Heart left ventricle (tissue), 16 donors: ENCODE data around the gene GTF2A1L. TPM values are rescaled to one million over a fixed set of nuclear protein-coding genes. Genes with fewer than 3 reads are reported as not detected.

ENCODE experiments used
- ATAC-seq, 4 donors: fragments of 200-7000 bp; cut with Tn5 transposase; one replicate each; pipeline ENCODE4 v1.9.1; 2020 to 2022; ENCODE audit warnings: moderate library complexity in 4 of 4, mild to moderate bottlenecking in 3 of 4, moderate number of reproducible peaks in 1 of 4
- DNase-seq, 5 donors: peaks; one replicate each; pipeline ENCODE4 v3.0.0-alpha.2; 2020
- H3K27ac ChIP-seq, 12 donors: fragments of 200-600 bp; sonication (generic) in 4 of 12; one replicate each; pipeline versions ENCODE4 v1.5.0 to v1.8.0; 2016 to 2022; ENCODE audit warnings: mild to moderate bottlenecking in 2 of 12
- H3K27me3 ChIP-seq, 9 donors: fragments of 200-600 bp; sonication (generic) in 2 of 9; one replicate each; pipeline versions ENCODE4 v1.5.1 to v1.8.0; 2016 to 2022; ENCODE audit warnings: mild to moderate bottlenecking in 3 of 9
- H3K36me3 ChIP-seq, 9 donors: fragments of 200-600 bp; sonication (generic) in 2 of 9; one replicate each; pipeline versions ENCODE4 v1.5.0 to v1.8.0; 2018 to 2022; ENCODE audit warnings: mild to moderate bottlenecking in 2 of 9
- H3K4me1 ChIP-seq, 12 donors: fragments of 200-600 bp; sonication (generic) in 4 of 12; one replicate each; pipeline versions ENCODE4 v1.5.0 to v1.8.0; 2016 to 2022; ENCODE audit warnings: mild to moderate bottlenecking in 3 of 12
- H3K4me3 ChIP-seq, 12 donors: fragments of 200-600 bp; sonication (generic) in 4 of 12; one replicate each; pipeline versions ENCODE4 v1.5.0 to v1.8.0; 2017 to 2022; ENCODE audit warnings: mild to moderate bottlenecking in 9 of 12, moderate library complexity in 4 of 12
- H3K9me3 ChIP-seq, 12 donors: fragments of 200-600 bp; sonication (generic) in 4 of 12; one replicate each; pipeline versions ENCODE4 v1.5.0 to v1.8.0; 2016 to 2022; ENCODE audit warnings: mild to moderate bottlenecking in 1 of 12
- CTCF ChIP-seq, 12 donors: fragments of 200-600 bp; sonication (generic) in 4 of 12; IDR thresholded peaks; one replicate each; pipeline versions ENCODE4 v1.5.0 to v1.8.0; 2018 to 2022; ENCODE audit warnings: antibody characterized with exemption in 12 of 12, mild to moderate bottlenecking in 5 of 12
- POLR2A ChIP-seq, 2 donors: fragments of 450-650 bp; IDR thresholded peaks; one replicate each; pipeline ENCODE4 v1.6.1; 2017; ENCODE audit warnings: antibody characterized with exemption in 2 of 2, mild to moderate bottlenecking in 2 of 2, moderate library complexity in 2 of 2
- WGBS, 4 donors: extraction: QIAGEN DNeasy Blood & Tissue Kit in 2 of 4; methylation state at CpG; one replicate each; pipeline versions ENCODE4 v1.1.5 to v1.1.7; 2013 to 2018; 5-methylcytosine and 5-hydroxymethylcytosine counted together
- intact Hi-C, 10 donors: fragments of 100-400 bp; cut with DNase I; formaldehyde crosslinking; loops; one replicate each; pipeline versions ENCODE4 v1.11.1 to v1.14.2; 2022
- polyA plus RNA-seq, 2 donors: library from polyadenylated mRNA; stranded (reverse); fragments of 200-250 nt; gene quantifications; one replicate each; pipeline ENCODE4 v1.2.3, GENCODE V29; 2013
- total RNA-seq, 9 donors: library from RNA; depleted of rRNA in 2 of 9; stranded (reverse); fragments of >200 nt in 2 of 9; fragmentation: NEBNext Ultra II Directional in 3 of 9; extraction: Animal tissue kit (Norgen Biotek cat#: 25700) in 3 of 9; gene quantifications; one replicate each; pipeline versions ENCODE4 v1.1.0 to v1.2.4, GENCODE V29; 2016 to 2023
- donor health status: ischemic (EF 13 %, LVEDD 7.1; RV severe dilation, severe dysfunction).
- donor health status: healthy with polysubstance abuse.
- donor health status: DM: no; HTN: yes; CAD: no.
- donor health status: DM: no; HTN: no; CAD: no.
- donor health status: ischemic (EF 25% LVEDD 6.9; RV normal size, moderate dysfunction).
- donor health status: ischemic (EF 25% LVEDD 5.7; RV mildly dilated, moderate dysfunction).
- donor health status: healthy.
- donor health status: DM: yes; HTN: yes; CAD: no.
- donor health status: ischemic (EF 35%, LVEDD 5.7; RV mildly dilated, moderate dysfunction).
- donor health status: nonischemic (EF 11% LVEDD 7.7; RV severe dilation, severe dysfunction).
- donor health status: DM: yes; HTN: yes; CAD: no.
- donor health status: PGD.
- donor health status: ischemic (EF 29% LVEDD 5.4; RV normal size, mild dysfunction).
- donor health status: nonischemic (EF 23%, LVEDD 6.1; RV moderate dilation, normal function).

The GTF2A1L gene
- total and polyA plus RNA-seq, 11 donors: 0.14 to 0.95 (median 0.63) TPM; not detected in 8

- WGBS, 4 donors: 73 to 80% (median 76%) methylated on average over 1 of the region's 1 CpG
- Histone ChIP-seq H3K4me1 (no peaks in the 10 kb centered on the region), H3K36me3 (peaks cover 0 to 3% (median 0%) of the 10 kb centered on the region in 9 donors), H3K27me3 (no peaks in the 10 kb centered on the region), H3K27ac (no peak overlapping the region), H3K9me3 (peaks cover 0 to 8% (median 0%) of the 10 kb centered on the region in 12 donors), H3K4me3 (no peak overlapping the region)
- TF ChIP-seq CTCF (IDR thresholded peaks at IDR 0.05) (no peak), POLR2A (IDR thresholded peaks at IDR 0.05) (no peak)
- intact Hi-C loops: no loop called here
- DNase-seq (no peak), ATAC-seq (no peak)
Measured at GRCh38 chr2:48668992-48669391, 51.3 kb downstream of the GTF2A1L start.

GRCh38 chr2:48673581-48673980, 55.9 kb downstream of the GTF2A1L start:
- 75 to 85% (median 83%) methylated on average over 4 of the region's 4 CpGs for WGBS, 4 donors
- H3K9me3 ChIP-seq: peaks cover 0 to 8% (median 0%) of the 10 kb centered on the region in 12 donors
- H3K36me3 ChIP-seq: peaks cover 0 to 3% (median 0%) of the 10 kb centered on the region in 9 donors
- ATAC-seq (no peak), DNase-seq (no peak)
- no peaks in the 10 kb centered on the region for H3K27me3 ChIP-seq
- H3K27ac ChIP-seq: no peak overlapping the region
- intact Hi-C loops: no loop called here
- TF ChIP-seq POLR2A (IDR thresholded peaks at IDR 0.05): no peak
- TF ChIP-seq CTCF (IDR thresholded peaks at IDR 0.05): no peak
- peaks cover 0 to 3% (median 0%) of the 10 kb centered on the region in 12 donors for H3K4me1 ChIP-seq
- H3K4me3 ChIP-seq: no peak overlapping the region

DNA sequence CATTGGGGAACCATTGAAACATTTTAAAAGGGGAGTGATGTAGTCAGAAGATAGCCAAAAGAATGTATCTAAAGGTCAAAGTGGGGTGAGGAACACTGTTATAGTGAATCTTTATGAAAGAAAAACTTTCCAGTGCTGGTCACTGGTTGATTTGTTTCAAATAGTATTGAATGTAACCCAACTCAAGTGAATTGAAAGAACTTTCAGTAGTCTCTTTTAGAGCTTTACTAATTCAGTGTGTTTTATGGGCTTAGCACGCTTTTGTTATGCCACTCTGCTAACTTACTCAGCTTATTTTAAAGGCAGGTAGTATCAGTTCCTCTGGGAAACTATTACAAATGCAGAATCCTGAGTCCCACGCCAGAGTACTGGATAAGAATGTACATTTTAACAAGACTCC, 57.3 kb downstream of the GTF2A1L start:
- intact Hi-C loops: no loop called here
- Histone ChIP-seq H3K36me3 (peaks cover 0 to 6% (median 0%) of the 10 kb centered on the region in 9 donors), H3K4me3 (no peak overlapping the region), H3K27ac (no peak overlapping the region), H3K27me3 (no peaks in the 10 kb centered on the region), H3K4me1 (peaks cover 0 to 3% (median 0%) of the 10 kb centered on the region in 12 donors), H3K9me3 (peaks cover 0 to 8% (median 0%) of the 10 kb centered on the region in 12 donors)
- TF ChIP-seq POLR2A (IDR thresholded peaks at IDR 0.05) (no peak), CTCF (IDR thresholded peaks at IDR 0.05) (no peak)
- WGBS, 4 donors: 88 to 97% (median 95%) methylated on average over 2 of the region's 2 CpGs
- ATAC-seq: no peak
- no peak for DNase-seq

GRCh38 chr2:48677450-48677849, 59.8 kb downstream of the GTF2A1L start:
- no peak for DNase-seq
- Histone ChIP-seq H3K9me3 (peaks cover 0 to 7% (median 0%) of the 10 kb centered on the region in 12 donors), H3K36me3 (peaks cover 0 to 9% (median 0%) of the 10 kb centered on the region in 9 donors), H3K4me3 (no peak overlapping the region), H3K4me1 (peaks cover 0 to 3% (median 0%) of the 10 kb centered on the region in 12 donors), H3K27ac (no peak overlapping the region), H3K27me3 (no peaks in the 10 kb centered on the region)
- intact Hi-C loops: no loop called here
- 34 to 51% (median 45%) methylated on average over 2 of the region's 2 CpGs for WGBS, 4 donors
- no peak for TF ChIP-seq POLR2A (IDR thresholded peaks at IDR 0.05)
- no peak for TF ChIP-seq CTCF (IDR thresholded peaks at IDR 0.05)
- no peak for ATAC-seq
